BE2C (cell line): ENCODE results near the gene NDUFA8.

Experiments
- DNase-seq: peaks from one replicate; pipeline ENCODE4 v3.0.0-alpha.2; 2020
- H3K27me3 ChIP-seq: fragments of 250-450 bp; sonication (Bioruptor Pico); 2 replicates; pipeline ENCODE4 v1.5.1; 2020; ENCODE audit warnings: mild to moderate bottlenecking
- H3K36me3 ChIP-seq: fragments of 250-450 bp; sonication (Bioruptor Pico); 2 replicates; pipeline ENCODE4 v1.5.1; 2020; ENCODE audit warnings: mild to moderate bottlenecking
- H3K4me1 ChIP-seq: fragments of 250-450 bp; sonication (Bioruptor Pico); 2 replicates; pipeline ENCODE4 v1.5.1; 2020
- H3K4me3 ChIP-seq: 2 replicates; pipeline ENCODE4 v1.5.1; 2011; ENCODE audit warnings: low read depth, low read length
- H3K9me3 ChIP-seq: fragments of 250-450 bp; sonication (Bioruptor Pico); 2 replicates; pipeline ENCODE4 v1.5.1; 2020
- CTCF ChIP-seq: IDR thresholded peaks from 2 replicates; pipeline ENCODE4 v1.5.1; 2012; ENCODE audit warnings: mild to moderate bottlenecking, low read depth, low read length

The NDUFA8 gene

DNA sequence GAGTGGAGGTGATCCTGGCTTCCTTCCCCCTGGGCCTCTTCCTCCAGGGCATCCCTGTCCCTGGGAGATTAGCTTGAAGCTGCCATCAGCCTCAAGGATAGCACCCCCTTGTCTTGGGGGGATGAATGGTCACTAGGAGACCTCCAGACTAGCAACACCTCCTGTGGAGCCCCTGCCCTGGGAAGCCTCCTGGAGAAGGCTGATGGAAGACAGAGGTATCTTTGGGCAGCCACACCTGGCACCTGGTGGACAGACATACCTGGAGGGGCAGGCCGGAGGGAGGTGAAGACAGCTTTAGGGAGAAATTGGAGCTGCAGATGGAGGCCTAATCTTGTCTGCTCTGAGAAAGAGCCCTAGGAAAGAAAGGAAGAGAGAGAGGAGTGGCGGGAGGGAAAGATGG, 57.4 kb downstream of the NDUFA8 start:
- H3K27me3 ChIP-seq: no peaks in the 10 kb centered on the region

GRCh38 chr9:122100756-122101155, 58.8 kb downstream of the NDUFA8 start:
- H3K4me3 ChIP-seq: no peak overlapping the region
- no peak for DNase-seq
- no peaks in the 10 kb centered on the region for H3K4me1 ChIP-seq
- no peaks in the 10 kb centered on the region for H3K27me3 ChIP-seq
- H3K36me3 ChIP-seq: no peaks in the 10 kb centered on the region
- no peaks in the 10 kb centered on the region for H3K9me3 ChIP-seq
- TF ChIP-seq CTCF: no peak

More for the DNA sequence above, 57.4 kb downstream of the NDUFA8 start:
- no peaks in the 10 kb centered on the region for H3K9me3 ChIP-seq
- TF ChIP-seq CTCF: no peak
- H3K4me1 ChIP-seq: no peaks in the 10 kb centered on the region
- no peak for DNase-seq
- no peak overlapping the region for H3K4me3 ChIP-seq
- no peaks in the 10 kb centered on the region for H3K36me3 ChIP-seq

DNA sequence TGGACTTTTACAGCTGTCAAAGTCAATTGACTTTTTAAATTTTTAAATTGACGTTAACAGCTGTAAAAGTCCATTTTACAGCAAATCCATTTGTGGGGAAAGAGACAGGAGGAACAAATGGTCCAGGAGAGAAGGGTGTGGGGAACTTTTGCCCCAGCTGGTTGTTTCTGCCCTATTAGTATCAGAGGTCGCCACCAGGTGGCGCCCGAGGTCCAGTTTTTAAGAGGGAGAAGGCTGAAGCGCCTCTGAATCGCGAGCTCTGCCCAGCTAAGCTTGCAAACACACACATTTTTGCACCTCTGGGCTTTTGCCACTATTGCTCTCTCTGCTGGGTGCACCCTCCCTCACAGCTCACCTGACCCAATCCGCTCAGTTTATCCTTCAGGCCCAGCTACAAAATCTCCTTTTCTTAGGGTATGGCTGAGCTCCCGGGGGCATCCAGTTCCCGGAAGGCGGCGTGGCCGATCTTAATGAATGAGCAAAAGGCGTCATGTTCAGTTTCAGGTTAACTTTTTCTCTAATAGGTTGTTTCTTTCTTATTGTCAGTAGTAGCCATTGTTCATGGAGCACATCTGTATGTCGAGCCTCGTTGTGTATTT, 60.2 kb downstream of the NDUFA8 start:
- DNase-seq: peak; percentile 87
- peak; percentile 89 for TF ChIP-seq CTCF

DNA sequence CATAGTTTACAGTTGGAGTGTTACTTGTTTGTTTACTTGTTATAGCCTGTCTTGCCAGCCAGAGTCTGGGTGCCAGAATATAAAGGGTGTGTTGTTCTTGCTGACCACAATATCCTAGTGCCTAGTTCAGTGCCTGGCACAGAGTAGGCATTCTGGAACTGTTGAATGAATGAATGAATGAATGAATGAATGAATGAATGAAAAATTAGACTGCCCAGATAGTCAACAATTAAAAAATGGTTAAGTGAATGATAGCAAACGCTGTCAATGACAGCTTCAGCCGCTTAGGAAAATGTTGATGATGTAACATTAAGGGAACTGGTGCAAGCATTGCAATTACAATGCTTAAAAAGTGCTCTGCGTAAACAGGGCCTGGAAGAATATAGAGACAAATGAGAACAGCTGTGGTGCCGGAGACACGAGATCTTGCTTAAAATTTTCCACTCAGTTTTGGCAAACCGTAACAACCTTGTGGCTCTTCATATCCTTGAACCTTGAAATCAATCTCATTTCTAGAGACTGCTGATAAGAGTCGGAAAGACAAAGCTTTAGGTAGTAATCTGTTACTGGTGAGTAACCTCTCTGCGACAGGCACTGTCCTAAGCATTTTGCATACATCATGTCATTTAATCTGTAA, 61.8 kb downstream of the NDUFA8 start:
- no peaks in the 10 kb centered on the region for H3K36me3 ChIP-seq
- H3K9me3 ChIP-seq: no peaks in the 10 kb centered on the region
- no peak for TF ChIP-seq CTCF
- H3K27me3 ChIP-seq: no peaks in the 10 kb centered on the region
- no peak for DNase-seq
- H3K4me1 ChIP-seq: no peaks in the 10 kb centered on the region
- H3K4me3 ChIP-seq: no peak overlapping the region

More for the DNA sequence above, 60.2 kb downstream of the NDUFA8 start:
- Histone ChIP-seq H3K27me3 (no peaks in the 10 kb centered on the region), H3K4me3 (peak overlapping the region; percentile 38), H3K36me3 (no peaks in the 10 kb centered on the region), H3K9me3 (no peaks in the 10 kb centered on the region), H3K4me1 (no peaks in the 10 kb centered on the region)

- Histone ChIP-seq H3K36me3 (no peaks in the 10 kb centered on the region), H3K9me3 (no peaks in the 10 kb centered on the region), H3K4me3 (no peak overlapping the region), H3K4me1 (no peaks in the 10 kb centered on the region), H3K27me3 (no peaks in the 10 kb centered on the region)
- DNase-seq: no peak
- no peak for TF ChIP-seq CTCF
These were observed 62.8 kb downstream of the NDUFA8 start for GRCh38 chr9:122096620-122097415.
